ENCODE measurements around the gene POLG.
A peak's percentile ranks its signal among the peaks of the same experiment; 100 is the strongest.

Gene POLG

DNA sequence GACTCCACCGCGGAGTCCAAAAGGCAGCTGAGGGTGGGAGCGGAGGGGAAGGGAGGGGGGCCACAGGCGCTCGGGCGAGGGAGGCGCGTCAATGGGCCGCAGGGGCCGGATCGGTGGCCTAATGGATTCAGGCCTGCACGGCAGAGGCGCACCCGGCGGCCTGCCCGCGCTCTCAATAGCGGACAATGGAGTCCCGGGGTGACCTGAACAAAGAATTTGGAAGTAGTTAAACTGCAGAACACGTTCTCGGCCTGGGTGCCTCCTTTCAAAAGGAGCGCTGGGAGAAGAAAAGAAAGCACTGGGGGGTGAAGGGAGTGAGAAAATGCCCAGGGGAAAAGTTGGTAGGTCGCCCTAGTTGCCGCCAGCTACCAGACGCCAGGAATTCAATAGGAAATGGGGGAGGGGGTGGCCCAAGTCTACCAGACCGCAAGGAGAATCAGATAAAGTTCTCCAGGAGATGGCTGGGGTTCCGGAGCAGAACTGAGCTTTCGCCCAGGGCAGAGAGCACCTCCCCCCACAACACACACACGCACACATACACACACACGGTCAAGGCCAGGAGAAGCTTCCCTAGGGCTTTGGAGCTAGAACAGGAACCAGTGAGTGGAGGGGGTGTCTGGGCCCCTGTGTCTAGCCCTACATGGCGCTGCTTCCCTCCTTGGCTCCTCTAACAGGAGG, 25.8 kb upstream of the POLG start:
- H3K14ac ChIP-seq (ENCODE audit: low read length) = no peak overlapping the region
- no peaks in the 10 kb centered on the region for H3K4me1 ChIP-seq (ENCODE audit: control insufficient read depth in 1 of 2, insufficient read depth in 2 of 2, low read length in 2 of 2)
- H2BK12ac ChIP-seq (ENCODE audit: low read length) = no peak overlapping the region
- H3K79me2 ChIP-seq (ENCODE audit: control insufficient read depth, insufficient read depth, low read length, poor library complexity) = no peaks in the 10 kb centered on the region
- no CpG with 5 or more reads among the region's 31 CpGs for WGBS (ENCODE audit: extremely low coverage, insufficient coverage, insufficient read length)
- H3K79me1 ChIP-seq (ENCODE audit: low read length) = no peaks in the 10 kb centered on the region
- H3K9ac ChIP-seq (ENCODE audit: low read length) = no peak overlapping the region
- H2AFZ ChIP-seq (ENCODE audit: insufficient read depth, low read length, poor library complexity) = no peak overlapping the region
- DNase-seq = no peak
- no peak overlapping the region for H2AK5ac ChIP-seq (ENCODE audit: low read length)
- no peak overlapping the region for H2BK5ac ChIP-seq (ENCODE audit: low read depth, low read length, poor library complexity)
- H3K36me3 ChIP-seq (ENCODE audit: control insufficient read depth in 1 of 2, insufficient read depth in 2 of 2, low read length in 2 of 2) = no peaks in the 10 kb centered on the region
- H3K4me3 ChIP-seq (ENCODE audit: low read depth, low read length) = no peak overlapping the region
- H4K12ac ChIP-seq (ENCODE audit: low read depth, low read length) = no peak overlapping the region
- peaks cover 75% of the 10 kb centered on the region for H3K27me3 ChIP-seq (ENCODE audit: insufficient read depth, low read length)
- H2BK120ac ChIP-seq (ENCODE audit: insufficient read depth, low read length, poor library complexity) = no peak overlapping the region
- no peak overlapping the region for H3K4me2 ChIP-seq (ENCODE audit: low read length)
- no peak overlapping the region for H3K4ac ChIP-seq (ENCODE audit: low read depth, low read length)
- H3K18ac ChIP-seq (ENCODE audit: low read length) = no peak overlapping the region
- no peak overlapping the region for H3K23ac ChIP-seq (ENCODE audit: low read length)
- H4K91ac ChIP-seq (ENCODE audit: low read depth, low read length) = no peak overlapping the region
- peaks cover 14% of the 10 kb centered on the region for H3K9me3 ChIP-seq (ENCODE audit: insufficient read depth, low read depth, low read length)
- no peak overlapping the region for H3K27ac ChIP-seq (ENCODE audit: low read depth, low read length)
- no peak overlapping the region for H4K8ac ChIP-seq (ENCODE audit: low read depth, low read length)

- H4K12ac ChIP-seq (ENCODE audit: low read depth, low read length) = no peak overlapping the region
- no peaks in the 10 kb centered on the region for H3K79me1 ChIP-seq (ENCODE audit: low read length)
- H3K27ac ChIP-seq (ENCODE audit: low read depth, low read length) = no peak overlapping the region
- H3K4me3 ChIP-seq (ENCODE audit: low read depth, low read length) = no peak overlapping the region
- no peak overlapping the region for H3K9ac ChIP-seq (ENCODE audit: low read length)
- no CpG with 5 or more reads among the region's 32 CpGs for WGBS (ENCODE audit: extremely low coverage, insufficient coverage, insufficient read length)
- peaks cover 8% of the 10 kb centered on the region for H3K9me3 ChIP-seq (ENCODE audit: insufficient read depth, low read depth, low read length)
- no peak overlapping the region for H3K18ac ChIP-seq (ENCODE audit: low read length)
- no peak overlapping the region for H3K14ac ChIP-seq (ENCODE audit: low read length)
- no peaks in the 10 kb centered on the region for H3K4me1 ChIP-seq (ENCODE audit: control insufficient read depth in 1 of 2, insufficient read depth in 2 of 2, low read length in 2 of 2)
- H3K27me3 ChIP-seq (ENCODE audit: insufficient read depth, low read length) = peaks cover 67% of the 10 kb centered on the region
- H2BK120ac ChIP-seq (ENCODE audit: insufficient read depth, low read length, poor library complexity) = no peak overlapping the region
- H3K23ac ChIP-seq (ENCODE audit: low read length) = no peak overlapping the region
- H3K4me2 ChIP-seq (ENCODE audit: low read length) = no peak overlapping the region
- no peak for DNase-seq
- H3K79me2 ChIP-seq (ENCODE audit: control insufficient read depth, insufficient read depth, low read length, poor library complexity) = no peaks in the 10 kb centered on the region
- no peak overlapping the region for H3K4ac ChIP-seq (ENCODE audit: low read depth, low read length)
- no peaks in the 10 kb centered on the region for H3K36me3 ChIP-seq (ENCODE audit: control insufficient read depth in 1 of 2, insufficient read depth in 2 of 2, low read length in 2 of 2)
- H2AK5ac ChIP-seq (ENCODE audit: low read length) = no peak overlapping the region
- H4K91ac ChIP-seq (ENCODE audit: low read depth, low read length) = no peak overlapping the region
- H2BK5ac ChIP-seq (ENCODE audit: low read depth, low read length, poor library complexity) = no peak overlapping the region
- no peak overlapping the region for H4K8ac ChIP-seq (ENCODE audit: low read depth, low read length)
- H2BK12ac ChIP-seq (ENCODE audit: low read length) = no peak overlapping the region
- no peak overlapping the region for H2AFZ ChIP-seq (ENCODE audit: insufficient read depth, low read length, poor library complexity)
These were observed 25.1 kb upstream of the POLG start for GRCh38 chr15:89359471-89360293.

DNA sequence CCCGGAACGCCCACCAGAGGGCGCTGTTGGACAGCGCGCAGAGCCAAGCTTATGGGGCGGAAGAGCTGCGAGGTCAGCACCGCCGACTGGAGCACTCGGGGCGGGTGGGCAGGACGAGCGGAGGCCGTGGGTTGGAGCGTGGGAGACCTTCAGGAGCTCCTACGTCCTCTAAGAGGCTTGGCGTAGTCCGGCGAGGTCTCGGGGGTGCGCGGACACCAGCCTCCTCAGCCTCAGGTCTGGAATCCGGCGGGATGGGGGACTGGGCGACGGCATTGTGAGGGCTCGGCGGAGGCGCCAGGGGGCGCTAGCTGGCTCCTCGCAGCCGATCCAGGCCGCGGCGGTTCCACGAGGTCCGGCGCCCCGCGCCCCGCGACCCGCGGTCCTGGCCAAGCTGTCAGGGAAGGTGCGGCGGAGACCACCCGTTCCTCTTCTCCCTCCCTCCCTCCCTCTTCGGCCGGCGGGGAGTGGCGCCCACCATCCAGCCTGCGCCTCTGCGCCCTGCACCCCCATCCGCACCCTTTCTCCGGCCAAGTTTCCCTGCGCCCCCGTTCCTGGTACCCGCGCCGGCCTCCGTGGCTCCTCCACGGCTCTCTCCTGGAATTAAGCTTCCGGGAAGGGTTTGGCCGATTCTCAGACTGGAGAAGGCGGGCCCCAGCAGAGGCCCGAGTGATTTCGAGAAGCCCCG, 24.3 kb upstream of the POLG start:
- H3K9ac ChIP-seq (ENCODE audit: low read length) = no peak overlapping the region

GRCh38 chr15:89358435-89358754, 23.8 kb upstream of the POLG start:
- Histone ChIP-seq H3K9ac (ENCODE audit: low read length) (no peak overlapping the region), H2BK5ac (ENCODE audit: low read depth, low read length, poor library complexity) (no peak overlapping the region), H3K27me3 (ENCODE audit: insufficient read depth, low read length) (peaks cover 55% of the 10 kb centered on the region), H3K18ac (ENCODE audit: low read length) (no peak overlapping the region), H3K79me1 (ENCODE audit: low read length) (no peaks in the 10 kb centered on the region), H2BK120ac (ENCODE audit: insufficient read depth, low read length, poor library complexity) (no peak overlapping the region), H4K91ac (ENCODE audit: low read depth, low read length) (no peak overlapping the region), H2BK12ac (ENCODE audit: low read length) (no peak overlapping the region), H3K4me2 (ENCODE audit: low read length) (peak overlapping the region; percentile 96), H3K14ac (ENCODE audit: low read length) (no peak overlapping the region), H4K12ac (ENCODE audit: low read depth, low read length) (no peak overlapping the region), H3K23ac (ENCODE audit: low read length) (no peak overlapping the region), H3K4me1 (ENCODE audit: control insufficient read depth in 1 of 2, insufficient read depth in 2 of 2, low read length in 2 of 2) (no peaks in the 10 kb centered on the region), H4K8ac (ENCODE audit: low read depth, low read length) (no peak overlapping the region), H3K4ac (ENCODE audit: low read depth, low read length) (no peak overlapping the region), H3K27ac (ENCODE audit: low read depth, low read length) (no peak overlapping the region), H2AK5ac (ENCODE audit: low read length) (no peak overlapping the region), H3K9me3 (ENCODE audit: insufficient read depth, low read depth, low read length) (peaks cover 8% of the 10 kb centered on the region), H3K4me3 (ENCODE audit: low read depth, low read length) (no peak overlapping the region), H3K36me3 (ENCODE audit: control insufficient read depth in 1 of 2, insufficient read depth in 2 of 2, low read length in 2 of 2) (no peaks in the 10 kb centered on the region), H3K79me2 (ENCODE audit: control insufficient read depth, insufficient read depth, low read length, poor library complexity) (no peaks in the 10 kb centered on the region), H2AFZ (ENCODE audit: insufficient read depth, low read length, poor library complexity) (no peak overlapping the region)
- no CpG with 5 or more reads among the region's 16 CpGs for WGBS (ENCODE audit: extremely low coverage, insufficient coverage, insufficient read length)
- DNase-seq = no peak

More for the DNA sequence above, 24.3 kb upstream of the POLG start:
- Histone ChIP-seq H3K79me1 (ENCODE audit: low read length) (no peaks in the 10 kb centered on the region), H4K8ac (ENCODE audit: low read depth, low read length) (no peak overlapping the region), H2BK5ac (ENCODE audit: low read depth, low read length, poor library complexity) (no peak overlapping the region), H3K14ac (ENCODE audit: low read length) (no peak overlapping the region), H3K23ac (ENCODE audit: low read length) (no peak overlapping the region), H3K4me2 (ENCODE audit: low read length) (peak overlapping the region; percentile 96), H2BK12ac (ENCODE audit: low read length) (no peak overlapping the region), H3K4me1 (ENCODE audit: control insufficient read depth in 1 of 2, insufficient read depth in 2 of 2, low read length in 2 of 2) (no peaks in the 10 kb centered on the region), H3K18ac (ENCODE audit: low read length) (no peak overlapping the region), H2AFZ (ENCODE audit: insufficient read depth, low read length, poor library complexity) (peak overlapping the region; percentile 24), H4K91ac (ENCODE audit: low read depth, low read length) (no peak overlapping the region), H3K9me3 (ENCODE audit: insufficient read depth, low read depth, low read length) (peaks cover 8% of the 10 kb centered on the region), H3K36me3 (ENCODE audit: control insufficient read depth in 1 of 2, insufficient read depth in 2 of 2, low read length in 2 of 2) (no peaks in the 10 kb centered on the region), H3K27me3 (ENCODE audit: insufficient read depth, low read length) (peaks cover 60% of the 10 kb centered on the region), H2AK5ac (ENCODE audit: low read length) (no peak overlapping the region), H3K4ac (ENCODE audit: low read depth, low read length) (no peak overlapping the region), H2BK120ac (ENCODE audit: insufficient read depth, low read length, poor library complexity) (no peak overlapping the region), H4K12ac (ENCODE audit: low read depth, low read length) (no peak overlapping the region), H3K4me3 (ENCODE audit: low read depth, low read length) (peak overlapping the region; percentile 56), H3K27ac (ENCODE audit: low read depth, low read length) (no peak overlapping the region), H3K79me2 (ENCODE audit: control insufficient read depth, insufficient read depth, low read length, poor library complexity) (no peaks in the 10 kb centered on the region)
- peak; percentile 67 to 90 for DNase-seq
- WGBS (ENCODE audit: extremely low coverage, insufficient coverage, insufficient read length) = no CpG with 5 or more reads among the region's 68 CpGs

Data from trophoblast cell (in vitro differentiated cells and primary cell).